ENCODE measurements around the gene ANKRD36B.
A peak's percentile ranks its signal among the peaks of the same experiment; 100 is the strongest.
"Not testable (repeated sequence)": the region's sequence is repeated elsewhere in the genome, so short reads cannot be mapped to it uniquely, and the experiment has no call there.

The ANKRD36B gene

GRCh38 chr2:97589598-97590510, at the start of gene ANKRD36B:
Gene ANKRD36B (minus strand): TSS chr2:97589877. CDS start chr2:97589685, 192 bp downstream.
- POLR2A ChIA-PET, result interaction anchor here (1.2 to 2.4 kb wide), 6 partner anchors 56 to 150 kb away, joined by 4 to 39 read pairs (median 7); partner anchors contain the start of genes ACTR1B and COX5B
- peak; percentile 28 for DNase-seq (ENCODE audit: extremely low spot score)
- CTCF ChIA-PET, result interaction anchor here (0.6 to 2.9 kb wide), 8 partner anchors 72 to 162 kb away, joined by 3 to 80 read pairs (median 3); no protein-coding TSS in a partner anchor
- peak; percentile 77 for TF ChIP-seq L3MBTL2 (conservative IDR thresholded peaks at IDR 0.05)

- DNase-seq (ENCODE audit: extremely low spot score); POLR2A ChIA-PET; CTCF ChIA-PET: not testable (repeated sequence)
Observed at GRCh38 chr2:97626049-97626430, 36.4 kb upstream of the ANKRD36B start.

GRCh38 chr2:97625354-97626048, 35.8 kb upstream of the ANKRD36B start:
- CTCF ChIA-PET; DNase-seq (ENCODE audit: extremely low spot score); POLR2A ChIA-PET: not testable (repeated sequence)

- CTCF ChIA-PET; DNase-seq (ENCODE audit: extremely low spot score); POLR2A ChIA-PET: not testable (repeated sequence)
Observed at GRCh38 chr2:97622976-97623375, 33.3 kb upstream of the ANKRD36B start.

- DNase-seq (ENCODE audit: extremely low spot score); POLR2A ChIA-PET; CTCF ChIA-PET: not testable (repeated sequence)
Observed at GRCh38 chr2:97620492-97620891, 30.8 kb upstream of the ANKRD36B start.

GRCh38 chr2:97618939-97619827, 29.5 kb upstream of the ANKRD36B start:
- POLR2A ChIA-PET; DNase-seq (ENCODE audit: extremely low spot score); CTCF ChIA-PET: not testable (repeated sequence)

- CTCF ChIA-PET, result no interaction called here
- TF ChIP-seq FOXK2 (IDR thresholded peaks at IDR 0.05) (no peak), CTBP1 (IDR thresholded peaks at IDR 0.05; ENCODE audit: borderline replicate concordance) (no peak), BHLHE40 (IDR thresholded peaks at IDR 0.05; ENCODE audit: borderline replicate concordance) (no peak), FOXA1 (IDR thresholded peaks at IDR 0.05) (no peak), LEF1 (IDR thresholded peaks at IDR 0.05; ENCODE audit: borderline replicate concordance) (no peak), ELF4 (IDR thresholded peaks at IDR 0.05) (no peak), PKNOX1 (IDR thresholded peaks at IDR 0.05) (no peak), ARNT (IDR thresholded peaks at IDR 0.05) (no peak), L3MBTL2 (conservative IDR thresholded peaks at IDR 0.05) (no peak), FOXM1 (IDR thresholded peaks at IDR 0.05; ENCODE audit: borderline replicate concordance) (no peak), SUZ12 (IDR thresholded peaks at IDR 0.05) (no peak), ZNF384 (IDR thresholded peaks at IDR 0.05) (no peak), SP1 (IDR thresholded peaks at IDR 0.05) (no peak), TARDBP (IDR thresholded peaks at IDR 0.05) (no peak), HDGF (IDR thresholded peaks at IDR 0.05; ENCODE audit: borderline replicate concordance) (no peak), NFRKB (IDR thresholded peaks at IDR 0.05) (no peak)
- POLR2A ChIA-PET, result interaction anchor here (0.9 kb wide), 1 partner anchor 28 kb away, joined by 5 read pairs; the partner anchor contains the start of gene COX5B
Observed at GRCh38 chr2:97617911-97618310, 28.2 kb upstream of the ANKRD36B start.

GRCh38 chr2:97615746-97616145, 26.1 kb upstream of the ANKRD36B start:
- POLR2A ChIA-PET; CTCF ChIA-PET; DNase-seq (ENCODE audit: extremely low spot score): not testable (repeated sequence)

More at GRCh38 chr2:97617911-97618310, 28.2 kb upstream of the ANKRD36B start:
- no peak for DNase-seq (ENCODE audit: extremely low spot score)

- POLR2A ChIA-PET; DNase-seq (ENCODE audit: extremely low spot score): not testable (repeated sequence)
Observed at GRCh38 chr2:97611895-97612294, 22.2 kb upstream of the ANKRD36B start.

GRCh38 chr2:97608745-97609144, 19.1 kb upstream of the ANKRD36B start:
- POLR2A ChIA-PET; CTCF ChIA-PET; DNase-seq (ENCODE audit: extremely low spot score): not testable (repeated sequence)

More at GRCh38 chr2:97611895-97612294, 22.2 kb upstream of the ANKRD36B start:
- CTCF ChIA-PET, result not testable (repeated sequence)

- POLR2A ChIA-PET; CTCF ChIA-PET; DNase-seq (ENCODE audit: extremely low spot score): not testable (repeated sequence)
Observed at GRCh38 chr2:97605524-97606339, 16.1 kb upstream of the ANKRD36B start.

GRCh38 chr2:97605109-97605508, 15.4 kb upstream of the ANKRD36B start:
- POLR2A ChIA-PET; DNase-seq (ENCODE audit: extremely low spot score); CTCF ChIA-PET: not testable (repeated sequence)

GRCh38 chr2:97601537-97601936, 11.9 kb upstream of the ANKRD36B start:
- POLR2A ChIA-PET; CTCF ChIA-PET; DNase-seq (ENCODE audit: extremely low spot score): not testable (repeated sequence)

All from HEK293T (cell line).